GM19043 (cell line): Measurements from ENCODE around the gene TGM2.

Experiments
- ATAC-seq: cut with Tn5 transposase; IDR thresholded peaks from one replicate; pipeline ENCODE4 v1.9.1; 2021; ENCODE audit warnings: low read depth; ENCODE audit not compliant: unreplicated experiment

Gene TGM2

DNA sequence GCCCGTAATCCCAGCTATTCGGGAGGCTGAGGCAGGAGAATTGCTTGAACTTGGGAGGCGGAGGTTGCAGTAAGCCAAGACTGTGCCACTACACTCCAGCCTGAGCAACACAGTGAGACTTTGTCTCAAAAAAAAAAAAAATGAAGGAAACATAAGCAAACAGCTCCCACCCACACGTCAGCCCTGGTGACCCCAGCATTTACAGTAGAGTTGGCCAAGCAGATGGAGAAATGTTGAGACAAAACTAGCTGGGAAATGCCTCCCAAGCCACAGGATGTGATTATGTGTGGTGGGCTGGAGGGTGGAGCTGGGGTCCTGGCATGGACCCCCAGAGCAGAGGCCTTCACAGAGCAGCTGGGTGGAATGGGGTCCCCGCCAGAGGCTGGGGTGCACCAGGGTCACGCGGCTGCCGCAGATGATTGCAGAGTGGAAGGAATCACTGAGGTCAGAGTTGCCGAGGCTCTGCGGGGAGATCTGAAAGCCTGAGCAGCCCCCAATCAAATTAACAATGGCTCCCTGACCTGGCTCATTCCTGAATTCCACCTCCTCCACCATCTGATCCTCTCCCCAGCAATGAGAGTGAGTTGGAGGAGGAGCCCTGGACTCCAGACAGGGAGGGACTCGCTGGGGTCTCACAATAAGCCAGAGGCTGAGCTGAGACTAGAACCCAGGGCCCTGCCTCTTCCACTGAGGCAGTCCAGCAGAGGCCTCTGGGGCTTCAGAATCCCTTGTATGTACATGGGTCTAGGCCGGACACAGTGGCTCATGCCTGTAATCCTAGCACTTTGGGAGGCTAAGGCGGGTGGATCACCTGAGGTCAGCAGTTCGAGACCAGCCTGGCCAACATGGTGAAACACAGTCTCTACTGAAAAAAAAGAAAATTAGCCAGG lies 34.7 kb upstream of the TGM2 start:
- no peak for ATAC-seq

DNA sequence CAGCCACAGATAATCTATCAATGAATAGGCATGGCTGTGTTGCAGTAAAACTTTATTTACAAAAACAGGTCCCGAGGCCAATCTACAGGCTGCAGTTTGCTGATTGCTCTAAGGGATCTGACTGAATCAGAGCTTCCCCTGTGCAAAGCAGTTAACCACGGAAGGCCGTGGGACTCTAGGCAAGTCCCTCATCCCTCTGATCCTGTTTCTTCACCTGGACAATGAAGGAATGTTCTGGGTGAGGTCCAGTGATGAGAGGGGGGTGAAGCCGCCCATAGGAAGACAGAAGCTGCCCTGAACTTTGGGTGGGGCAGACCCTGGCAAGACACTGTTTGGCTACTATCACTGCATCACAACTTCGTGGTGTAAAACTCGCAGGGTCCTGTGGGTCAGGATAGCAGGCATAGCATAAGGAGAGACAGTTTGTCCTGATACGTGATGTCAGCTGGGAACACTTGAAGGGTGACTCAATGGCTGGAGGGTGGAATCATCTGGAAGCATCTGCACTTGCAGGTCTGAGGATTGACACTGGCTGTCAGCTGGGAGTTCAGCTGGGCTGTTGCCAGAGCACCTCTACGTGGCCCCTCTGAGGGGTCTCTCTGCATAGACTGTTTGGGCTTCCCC lies 33.3 kb upstream of the TGM2 start:
- ATAC-seq, result no peak

DNA sequence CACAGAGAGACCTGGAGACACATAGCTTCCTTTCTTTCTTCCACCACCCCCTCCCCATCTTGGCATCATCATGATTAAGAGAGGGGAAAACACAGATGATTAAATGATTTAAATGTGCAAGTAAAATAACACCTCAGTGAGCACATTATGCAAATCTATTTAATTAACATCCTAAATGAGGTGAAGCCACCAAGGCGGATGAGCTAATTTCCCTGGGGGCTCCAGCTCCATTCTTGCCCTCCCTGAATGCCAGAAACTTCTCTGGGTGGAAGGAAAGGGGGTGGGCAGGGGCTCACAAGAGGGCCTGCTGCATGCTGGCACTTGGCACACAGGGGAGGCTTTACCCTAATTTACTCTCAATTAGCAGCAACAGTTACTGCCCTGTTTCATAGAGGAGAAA lies 32.5 kb upstream of the TGM2 start:
- no peak for ATAC-seq

DNA sequence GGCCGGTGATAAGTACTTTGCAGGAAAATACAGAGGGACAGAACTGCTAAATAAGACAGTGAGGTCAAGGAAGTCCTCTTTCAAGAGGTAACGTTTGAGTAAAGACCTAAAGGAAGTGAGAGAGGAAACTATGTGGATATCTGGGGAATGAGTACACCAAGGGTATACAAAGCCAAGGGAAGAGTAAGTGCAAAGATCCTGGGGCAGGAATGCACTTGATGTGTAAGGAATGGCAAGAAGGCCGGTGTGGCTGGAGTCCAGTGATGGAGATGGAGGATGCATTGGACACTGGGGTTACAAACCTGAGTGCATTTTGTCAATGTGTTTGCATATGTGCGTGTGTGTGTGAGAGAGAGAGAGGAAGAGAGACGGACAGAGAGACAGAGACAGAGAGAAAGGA lies 32.1 kb upstream of the TGM2 start:
- ATAC-seq, result no peak

DNA sequence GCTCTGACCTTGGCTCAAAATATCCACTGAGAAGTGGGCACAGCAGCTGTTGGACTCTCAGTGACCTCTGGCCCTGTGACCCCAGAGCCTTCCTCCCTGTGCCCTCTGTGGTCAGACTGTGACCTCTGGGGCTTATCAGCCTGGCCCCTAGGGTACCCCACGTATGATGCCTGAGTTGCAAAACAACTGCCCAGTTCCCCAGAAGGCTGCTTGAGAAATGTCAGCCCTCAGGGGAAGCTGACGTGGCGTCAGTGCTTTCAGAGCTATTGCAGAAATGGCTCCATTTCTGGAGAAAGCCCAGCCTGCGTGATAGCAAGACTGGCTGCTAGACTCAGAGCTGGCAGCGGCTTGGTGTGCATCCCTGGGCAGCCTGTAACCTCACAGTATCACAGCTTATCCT lies 31.5 kb upstream of the TGM2 start:
- ATAC-seq, result no peak

DNA sequence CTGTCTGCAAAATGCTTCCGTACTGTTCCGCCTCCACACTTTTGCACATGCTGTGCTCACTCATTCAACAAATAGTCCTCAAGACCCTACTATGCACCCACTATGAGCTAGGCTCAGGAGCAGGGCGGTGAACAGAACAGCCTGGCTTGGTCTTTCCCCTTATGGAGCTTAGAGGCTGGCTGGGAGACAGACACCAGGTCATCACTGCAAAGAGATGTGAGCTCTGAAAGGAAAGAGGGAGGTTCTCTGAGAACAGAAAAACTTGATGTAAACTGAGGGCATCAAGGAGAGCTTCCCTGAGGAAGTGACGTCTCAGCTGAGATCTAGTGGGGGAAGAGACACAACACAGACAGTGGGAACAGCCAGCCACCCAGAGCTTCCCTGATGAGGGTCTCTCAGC lies 31.0 kb upstream of the TGM2 start:
- no peak for ATAC-seq

DNA sequence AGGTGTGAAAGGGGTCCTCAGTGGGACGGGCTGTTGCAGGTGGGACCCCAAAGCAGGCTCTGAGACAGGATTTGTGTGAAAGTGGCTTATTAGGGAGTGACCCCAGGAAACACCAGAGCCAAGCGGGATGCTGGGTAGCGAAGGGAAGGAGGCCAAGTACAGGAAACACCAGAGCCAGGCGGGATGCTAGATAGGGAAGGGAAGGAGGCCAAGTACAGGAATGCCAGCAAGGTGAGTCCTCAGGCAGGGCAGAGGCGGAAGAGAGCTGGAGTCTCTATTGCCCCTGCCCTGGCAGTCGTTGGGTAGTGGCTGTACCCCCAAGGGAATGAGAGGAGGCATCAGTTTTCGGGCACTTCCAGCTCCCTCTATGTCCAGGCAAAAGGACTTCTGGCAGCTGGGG lies 30.5 kb upstream of the TGM2 start:
- ATAC-seq, result no peak

DNA sequence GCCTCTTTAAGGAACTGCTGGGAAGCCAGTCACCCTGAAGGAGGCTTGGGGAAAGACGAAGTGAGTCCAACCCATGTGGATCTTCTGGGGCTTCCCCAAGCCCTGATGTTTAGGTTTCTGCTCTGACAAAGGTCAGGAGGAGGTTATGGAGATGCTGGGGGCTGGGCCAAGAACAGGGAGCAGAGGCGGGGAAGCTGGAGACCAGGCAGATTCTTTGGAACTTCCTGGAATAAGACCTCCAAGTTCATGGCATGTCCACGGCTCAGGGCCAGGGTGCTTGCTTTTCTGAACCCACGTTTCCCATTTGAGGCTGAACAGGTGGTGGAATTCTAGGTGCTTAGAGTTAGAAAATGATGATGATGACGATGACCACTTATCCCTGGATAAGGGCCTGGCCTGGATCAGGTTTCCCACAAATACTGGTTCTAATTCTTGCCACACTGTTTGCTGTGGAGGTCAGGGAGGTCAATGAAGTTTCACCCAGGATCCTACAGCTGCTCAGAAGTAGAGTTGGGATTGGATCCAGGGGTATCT lies 30.0 kb upstream of the TGM2 start:
- ATAC-seq, result no peak

DNA sequence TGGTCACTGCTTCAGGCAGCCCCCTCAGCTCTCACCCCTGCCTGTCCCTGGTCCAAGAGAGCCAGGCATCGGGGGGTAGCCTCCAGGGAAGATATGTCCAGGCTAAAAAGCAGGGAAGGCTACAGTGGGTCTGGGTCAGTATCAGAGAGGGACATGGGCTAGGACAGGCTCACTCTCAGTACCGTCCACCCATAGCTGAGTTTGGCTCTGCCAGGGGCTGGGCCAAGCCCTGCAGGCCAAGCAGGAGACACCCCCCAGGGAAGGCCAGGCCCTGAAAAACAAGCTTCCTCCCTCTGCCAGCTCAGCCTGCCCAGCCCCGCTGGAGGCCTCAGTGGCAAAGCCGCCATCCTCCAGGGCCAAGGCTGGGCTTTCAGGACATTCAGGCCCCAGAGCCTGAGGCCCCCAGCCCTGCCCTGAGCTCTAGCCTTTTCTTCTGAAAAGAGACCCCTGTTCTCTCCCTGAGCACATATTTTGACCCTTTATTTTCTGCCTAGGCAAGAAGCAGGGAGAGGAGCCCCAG lies 28.6 kb upstream of the TGM2 start:
- ATAC-seq, result no peak

DNA sequence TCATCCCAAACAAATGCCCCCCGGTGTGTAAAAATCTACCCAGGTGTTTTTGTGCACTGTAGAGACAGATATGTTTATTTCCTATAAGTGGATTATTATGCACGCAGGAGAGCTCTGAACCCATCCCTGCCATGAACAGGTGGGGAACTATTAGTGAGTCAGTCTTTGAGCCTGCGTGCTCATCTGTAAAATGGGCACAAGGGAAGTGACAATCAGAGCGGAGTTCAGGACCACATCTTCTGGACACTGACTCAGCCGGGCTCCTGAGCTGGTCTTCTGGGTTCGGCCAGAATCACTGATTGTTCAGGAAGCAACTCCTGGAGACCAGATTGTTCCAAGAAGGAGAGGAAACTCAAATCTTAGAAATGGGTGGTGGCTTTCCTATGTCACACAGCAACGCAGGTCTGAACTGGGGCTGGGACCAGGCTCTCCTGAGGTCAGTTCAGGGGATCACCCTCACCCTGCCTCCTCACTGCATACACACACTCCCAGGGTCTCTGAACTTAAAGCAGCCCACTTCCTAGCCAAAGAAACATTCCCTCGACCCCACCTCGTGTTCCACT lies 27.3 kb upstream of the TGM2 start:
- ATAC-seq, result no peak

DNA sequence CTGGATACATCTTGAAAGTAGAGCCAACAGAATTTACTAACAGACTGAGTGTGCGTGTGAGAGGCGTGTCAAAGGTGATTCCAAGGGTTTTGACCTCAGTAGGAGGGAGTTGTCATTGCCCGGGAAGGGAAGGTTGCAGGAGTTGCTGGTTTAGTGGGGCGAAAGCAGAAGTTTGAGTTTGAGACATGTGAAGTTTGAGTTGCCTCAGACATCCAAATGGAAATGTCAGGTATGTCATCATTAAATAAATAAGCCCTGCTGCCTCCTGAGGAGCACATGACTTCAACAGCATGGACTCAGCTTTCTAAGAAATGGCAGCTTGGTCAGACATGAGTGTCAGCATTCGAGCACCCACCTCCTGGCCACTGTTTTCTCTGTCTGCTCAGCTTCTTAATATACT lies 26.6 kb upstream of the TGM2 start:
- ATAC-seq, result no peak

DNA sequence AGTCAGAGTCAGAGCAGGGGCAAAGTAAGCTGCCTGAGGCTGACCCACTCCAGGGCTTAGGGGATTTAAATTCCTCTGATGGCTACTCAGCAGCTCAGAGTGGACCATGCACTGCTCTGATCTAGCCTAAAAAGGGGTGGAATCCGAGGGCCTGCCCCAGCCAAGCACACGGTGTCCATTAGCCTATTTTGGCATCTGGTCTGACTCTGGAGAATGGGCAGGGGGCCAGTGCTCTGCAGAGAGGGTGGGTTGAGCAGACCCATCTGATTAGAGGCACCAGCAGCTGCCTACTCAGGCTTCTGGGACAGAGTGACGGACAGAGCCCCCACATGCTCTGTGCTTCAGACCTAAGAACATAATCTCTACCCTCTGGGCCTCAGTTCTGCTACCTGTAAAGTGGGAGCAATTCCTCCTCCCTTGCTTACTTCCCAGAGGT lies 25.9 kb upstream of the TGM2 start:
- ATAC-seq, result no peak

DNA sequence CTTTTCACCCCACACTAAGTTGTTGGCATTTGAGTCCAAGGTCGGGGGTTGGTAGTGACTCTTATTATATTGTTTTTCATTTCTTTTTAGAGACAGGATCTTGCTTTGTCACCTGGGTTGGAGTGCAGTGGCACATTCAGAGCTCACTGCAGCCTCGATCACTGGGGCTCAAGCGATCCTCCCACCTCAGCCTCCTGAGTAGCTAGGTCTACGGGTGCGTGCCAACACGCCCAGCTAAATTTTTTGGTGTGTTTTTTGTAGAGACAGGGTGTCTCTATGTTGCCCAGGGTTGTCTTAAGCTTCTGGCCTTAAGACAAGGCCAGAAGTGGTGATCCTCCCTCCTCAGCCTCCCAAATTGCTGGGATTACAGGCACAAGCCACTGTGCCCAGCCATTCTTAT lies 25.1 kb upstream of the TGM2 start:
- no peak for ATAC-seq

DNA sequence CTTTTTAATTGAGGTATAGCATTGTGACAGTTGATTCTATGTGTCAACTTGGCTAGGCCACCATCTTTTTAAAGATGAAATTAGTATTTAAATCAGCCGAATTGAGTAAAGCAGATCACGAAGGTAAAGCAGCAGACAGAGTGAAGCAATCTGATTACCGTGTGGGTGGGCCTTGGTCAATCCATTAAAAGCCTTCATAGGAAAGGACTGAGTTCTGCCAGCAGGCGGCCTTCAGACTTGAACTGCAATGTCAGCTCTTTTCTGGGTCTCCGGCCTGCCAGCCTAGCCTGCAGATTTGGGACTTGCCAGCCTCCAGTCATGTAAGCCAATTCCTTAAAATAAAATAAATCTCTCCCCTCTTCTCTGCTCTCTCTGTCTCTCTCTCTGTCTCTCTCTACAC lies 22.4 kb upstream of the TGM2 start:
- ATAC-seq, result no peak

DNA sequence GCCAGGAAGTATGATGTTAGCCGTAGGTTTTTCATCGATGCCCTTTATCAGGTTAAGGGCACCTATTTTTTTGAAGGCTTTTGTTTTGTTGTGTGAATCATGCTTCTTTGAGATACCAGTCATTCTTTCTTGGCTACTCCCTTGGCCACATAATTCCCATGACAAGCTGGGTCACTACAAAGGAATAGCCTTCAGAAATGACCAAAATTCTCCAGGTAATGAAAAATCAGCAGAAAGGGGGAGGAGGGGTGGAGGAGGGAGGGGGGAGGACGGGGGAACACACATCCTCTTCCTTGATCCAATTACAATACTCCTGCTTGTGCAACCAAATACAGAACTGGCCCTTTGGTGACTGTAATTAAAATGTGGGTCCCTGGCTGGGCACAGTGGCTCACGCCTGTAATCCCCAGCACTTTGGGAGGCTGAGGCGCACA lies 21.7 kb upstream of the TGM2 start:
- ATAC-seq, result no peak

DNA sequence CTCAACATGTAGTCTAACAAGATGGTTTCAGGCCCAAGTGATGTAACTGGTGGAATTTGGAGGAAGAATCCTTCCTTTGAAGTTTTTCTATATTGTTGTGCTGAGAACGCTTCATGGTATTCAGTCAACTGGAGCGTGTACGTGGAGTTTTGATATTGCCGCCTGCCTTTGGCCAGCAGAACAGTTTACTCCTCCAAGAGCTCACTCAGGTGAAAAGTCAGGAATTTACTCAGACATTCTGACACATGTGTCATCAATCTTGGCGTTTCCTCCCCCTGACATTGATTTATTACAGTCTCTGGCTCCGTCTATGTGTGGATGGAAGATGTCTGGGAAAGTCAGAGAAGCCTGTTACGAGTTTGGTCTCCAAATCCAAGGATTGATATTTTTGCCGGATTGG lies 19.0 kb upstream of the TGM2 start:
- ATAC-seq, result no peak

DNA sequence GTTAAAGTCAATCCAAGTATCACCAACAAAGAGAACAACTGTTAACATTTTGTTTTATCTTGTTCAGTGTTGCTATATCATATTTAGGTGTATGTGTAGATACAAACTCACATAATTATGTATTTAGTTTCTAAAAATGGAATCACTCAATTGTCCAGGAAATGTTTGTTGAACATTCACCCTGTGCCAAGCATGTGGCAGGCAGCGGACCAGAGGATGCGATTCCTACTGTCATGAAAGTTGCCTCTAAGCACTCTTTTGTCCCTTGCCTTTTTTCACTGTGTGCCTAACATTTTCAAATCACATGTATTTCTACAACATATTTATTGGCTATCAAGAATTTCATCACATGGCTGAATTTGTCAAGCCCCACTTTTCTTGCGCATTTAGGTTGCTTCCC lies 16.9 kb upstream of the TGM2 start:
- ATAC-seq, result no peak

DNA sequence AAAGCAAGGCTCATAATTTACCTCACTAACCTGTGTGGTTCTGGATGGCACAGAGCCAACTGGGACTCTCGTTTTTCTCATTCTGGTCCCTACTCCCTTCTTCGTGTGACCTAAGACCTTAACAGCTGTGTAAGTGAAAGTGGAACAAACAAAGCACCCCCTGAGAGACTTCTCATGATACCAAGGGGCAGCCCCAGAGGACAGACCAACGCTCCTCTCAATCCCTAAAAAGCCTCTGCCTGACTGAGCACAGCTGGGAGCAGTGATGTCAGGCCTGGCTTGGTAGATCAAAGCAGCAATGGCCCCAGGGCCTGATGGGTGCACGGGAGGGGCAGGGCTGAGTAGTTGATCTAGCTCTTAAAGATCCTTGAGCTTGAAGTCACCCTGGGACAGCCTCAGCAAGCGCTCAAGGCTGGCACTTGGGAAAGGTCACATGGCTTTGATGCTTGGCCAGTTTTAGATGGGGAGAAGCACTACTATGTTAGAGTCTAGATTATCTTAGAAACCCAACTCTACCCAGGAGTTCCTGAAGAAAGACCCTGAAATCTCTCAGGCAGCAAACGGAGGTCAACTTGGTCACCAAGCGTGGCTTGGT lies 16.2 kb upstream of the TGM2 start:
- peak; percentile 70 for ATAC-seq

DNA sequence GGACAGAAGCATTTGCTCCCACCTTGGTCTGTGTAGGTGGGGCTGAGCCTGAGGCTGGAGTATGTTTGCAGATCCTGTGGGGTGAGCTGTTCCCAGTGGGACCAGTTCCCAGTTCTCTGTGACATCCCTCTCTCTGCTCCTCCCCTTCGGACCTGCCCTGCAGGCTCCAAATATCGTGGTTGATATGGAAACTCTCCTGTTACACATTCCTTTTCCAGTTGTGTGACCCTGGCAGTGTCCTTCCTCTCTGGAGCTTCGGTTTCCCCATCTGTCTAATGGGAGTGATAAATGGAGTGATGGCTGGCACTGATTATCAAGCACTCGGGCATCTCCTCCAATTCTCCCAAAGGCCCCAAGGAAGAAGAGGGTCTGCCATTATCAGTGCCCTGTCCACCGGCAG lies 15.7 kb upstream of the TGM2 start:
- no peak for ATAC-seq

DNA sequence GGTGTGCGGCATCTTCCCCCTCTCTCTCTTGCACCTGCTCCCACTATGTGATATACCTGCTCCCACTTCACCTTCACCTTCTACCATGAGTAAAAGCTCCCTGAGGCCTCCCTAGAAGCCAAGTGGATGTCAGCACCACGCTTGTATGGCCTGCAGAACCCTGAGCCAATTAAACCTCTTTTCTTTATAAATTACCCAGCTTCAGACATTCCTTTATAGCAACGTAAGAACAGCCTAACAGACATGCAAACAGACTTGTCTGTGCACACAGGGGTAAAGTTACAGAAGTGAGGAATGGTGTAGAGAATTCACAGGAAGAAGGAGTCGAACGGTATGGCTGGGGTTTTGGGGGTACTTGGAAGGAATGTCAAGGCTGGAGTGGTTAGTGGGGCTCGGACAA lies 14.8 kb upstream of the TGM2 start:
- ATAC-seq, result no peak

DNA sequence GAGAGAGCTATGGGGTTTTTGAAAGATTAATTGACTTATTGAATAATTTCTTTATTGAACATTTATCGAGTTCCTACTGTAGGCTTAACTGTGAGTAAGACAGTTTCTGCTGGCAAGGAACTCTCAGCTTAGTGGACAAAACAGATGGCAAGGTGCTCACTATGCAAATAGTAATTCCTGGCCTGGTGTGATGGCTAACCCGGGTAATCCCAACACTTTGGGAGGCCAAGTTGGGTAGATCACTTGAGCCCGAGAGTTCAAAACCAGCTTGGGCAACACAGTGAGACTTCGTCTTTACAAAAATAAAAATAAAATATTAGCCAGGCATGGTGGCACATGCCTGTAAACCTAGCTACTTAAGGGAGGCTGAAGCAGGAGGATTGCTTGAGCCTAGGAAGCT lies 13.5 kb upstream of the TGM2 start:
- no peak for ATAC-seq
